Measurements from ENCODE around the gene SND1. TPM values are rescaled to one million over a fixed set of nuclear protein-coding genes. Genes with fewer than 3 reads are reported as not detected.

Gene SND1
- total and polyA plus RNA-seq, 12 donors = 58.9 to 266 (median 132) TPM

GRCh38 chr7:128122576-128123290 lies 470.7 kb downstream of the SND1 start:
- DNase-seq = no peak
- 70 to 75% (median 74%) methylated on average over 10 to 12 of the region's 12 CpGs for WGBS, 4 donors
- Histone ChIP-seq H3K4me3 (no peak overlapping the region), H3K36me3 (replicated peaks in 1 of 2) (no peaks in the 10 kb centered on the region), H3K27me3 (no peaks in the 10 kb centered on the region), H3K27ac (no peak overlapping the region), H3K4me1 (replicated peaks in 1 of 2) (no peaks in the 10 kb centered on the region), H3K9me3 (replicated peaks in 1 of 3) (no peaks in the 10 kb centered on the region)
- no peak for TF ChIP-seq POLR2A (IDR thresholded peaks at IDR 0.05)
- TF ChIP-seq, protein P1, sequence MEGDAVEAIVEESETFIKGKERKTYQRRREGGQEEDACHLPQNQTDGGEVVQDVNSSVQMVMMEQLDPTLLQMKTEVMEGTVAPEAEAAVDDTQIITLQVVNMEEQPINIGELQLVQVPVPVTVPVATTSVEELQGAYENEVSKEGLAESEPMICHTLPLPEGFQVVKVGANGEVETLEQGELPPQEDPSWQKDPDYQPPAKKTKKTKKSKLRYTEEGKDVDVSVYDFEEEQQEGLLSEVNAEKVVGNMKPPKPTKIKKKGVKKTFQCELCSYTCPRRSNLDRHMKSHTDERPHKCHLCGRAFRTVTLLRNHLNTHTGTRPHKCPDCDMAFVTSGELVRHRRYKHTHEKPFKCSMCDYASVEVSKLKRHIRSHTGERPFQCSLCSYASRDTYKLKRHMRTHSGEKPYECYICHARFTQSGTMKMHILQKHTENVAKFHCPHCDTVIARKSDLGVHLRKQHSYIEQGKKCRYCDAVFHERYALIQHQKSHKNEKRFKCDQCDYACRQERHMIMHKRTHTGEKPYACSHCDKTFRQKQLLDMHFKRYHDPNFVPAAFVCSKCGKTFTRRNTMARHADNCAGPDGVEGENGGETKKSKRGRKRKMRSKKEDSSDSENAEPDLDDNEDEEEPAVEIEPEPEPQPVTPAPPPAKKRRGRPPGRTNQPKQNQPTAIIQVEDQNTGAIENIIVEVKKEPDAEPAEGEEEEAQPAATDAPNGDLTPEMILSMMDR (IDR thresholded peaks at IDR 0.05) = no peak
- intact Hi-C loops (cut with DNase I) = no loop called here

DNA sequence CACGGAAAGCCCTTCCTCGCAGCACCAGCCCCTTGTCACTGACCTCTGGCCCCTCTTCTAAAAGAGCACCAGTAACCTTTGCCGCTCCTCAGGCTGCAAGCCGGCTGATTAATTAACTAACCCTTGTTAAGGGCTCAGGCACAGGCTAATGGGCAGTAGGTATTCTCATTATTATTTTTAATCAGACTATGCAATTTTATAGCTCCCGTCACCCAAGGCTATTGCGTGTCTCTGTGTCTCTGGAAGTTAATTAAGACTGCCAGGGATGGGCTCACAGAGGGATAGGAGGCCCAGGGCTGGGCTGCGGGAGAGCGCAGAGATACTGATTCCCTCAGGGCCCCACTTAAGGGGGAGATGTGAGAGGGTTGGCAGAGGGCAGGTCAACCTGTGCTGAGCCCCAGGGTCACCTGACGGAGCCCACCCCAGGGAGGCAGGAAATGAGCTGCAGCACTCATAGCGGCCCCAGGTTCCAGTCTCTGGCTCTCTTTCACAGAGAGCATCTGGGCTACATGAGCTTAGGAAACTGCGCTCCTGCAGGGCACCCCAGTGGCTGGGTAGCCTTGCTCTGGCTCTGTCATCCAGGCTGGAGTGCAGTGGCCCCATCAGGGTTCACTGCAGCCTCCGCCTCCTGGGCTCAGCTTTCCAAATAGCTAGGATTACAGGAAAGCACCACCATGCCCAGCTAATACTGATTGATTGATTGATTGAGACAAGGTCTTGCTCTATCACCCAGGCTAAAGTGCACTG lies 471.5 kb downstream of the SND1 start:
- Histone ChIP-seq H3K27me3 (peaks cover 5% of the 10 kb centered on the region), H3K36me3 (replicated peaks in 1 of 2) (no peaks in the 10 kb centered on the region), H3K4me1 (replicated peaks in 1 of 2) (no peaks in the 10 kb centered on the region), H3K27ac (no peak overlapping the region), H3K9me3 (replicated peaks in 1 of 3) (no peaks in the 10 kb centered on the region), H3K4me3 (no peak overlapping the region)
- WGBS, 4 donors = 80 to 94% (median 84%) methylated on average over 11 to 12 of the region's 12 CpGs
- DNase-seq = no peak
- intact Hi-C loops (cut with DNase I) = no loop called here
- TF ChIP-seq, protein P1 (IDR thresholded peaks at IDR 0.05) = no peak
- TF ChIP-seq POLR2A (IDR thresholded peaks at IDR 0.05) = no peak

DNA sequence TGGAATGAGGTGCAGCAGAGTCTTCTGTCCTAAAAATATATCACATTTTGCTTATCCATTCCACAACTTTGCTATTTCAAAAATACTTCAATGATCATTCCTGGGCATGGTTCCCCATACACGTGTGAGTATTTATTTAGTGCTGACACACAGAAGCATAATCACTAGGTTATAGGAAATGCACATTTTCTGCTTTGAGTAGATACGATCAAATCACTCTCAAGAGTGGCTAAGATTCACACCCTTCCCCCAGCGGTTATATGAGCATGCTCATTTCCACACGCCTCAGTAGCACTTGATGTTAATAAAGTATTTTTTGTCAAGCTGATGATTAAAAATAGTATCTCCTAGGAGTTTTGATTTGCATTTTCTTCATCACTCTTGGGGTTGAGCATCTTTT lies 472.8 kb downstream of the SND1 start:
- no peak for TF ChIP-seq POLR2A (IDR thresholded peaks at IDR 0.05)
- TF ChIP-seq, protein P1 (IDR thresholded peaks at IDR 0.05) = no peak
- no peak overlapping the region for H3K4me3 ChIP-seq
- H3K27ac ChIP-seq = no peak overlapping the region
- WGBS, 4 donors = 63 to 69% (median 67%) methylated on average over 4 of the region's 4 CpGs
- no peaks in the 10 kb centered on the region for H3K36me3 ChIP-seq (replicated peaks in 1 of 2)
- H3K27me3 ChIP-seq = peaks cover 5% of the 10 kb centered on the region
- intact Hi-C loops (cut with DNase I) = no loop called here
- no peaks in the 10 kb centered on the region for H3K4me1 ChIP-seq (replicated peaks in 1 of 2)
- no peaks in the 10 kb centered on the region for H3K9me3 ChIP-seq (replicated peaks in 1 of 3)
- no peak for DNase-seq

GRCh38 chr7:128125816-128126215 lies 473.8 kb downstream of the SND1 start:
- Histone ChIP-seq H3K4me1 (replicated peaks in 1 of 2) (no peaks in the 10 kb centered on the region), H3K27ac (no peak overlapping the region), H3K4me3 (no peak overlapping the region), H3K9me3 (replicated peaks in 1 of 3) (no peaks in the 10 kb centered on the region), H3K36me3 (replicated peaks in 1 of 2) (no peaks in the 10 kb centered on the region), H3K27me3 (peaks cover 5% of the 10 kb centered on the region)
- no peak for DNase-seq
- 59 to 70% (median 64%) methylated on average over 1 of the region's 1 CpG for WGBS, 4 donors
- intact Hi-C loops (cut with DNase I) = no loop called here
- TF ChIP-seq, protein P1 (IDR thresholded peaks at IDR 0.05) = no peak
- no peak for TF ChIP-seq POLR2A (IDR thresholded peaks at IDR 0.05)
